ENCODE measurements around the gene PLCB1.

Gene PLCB1

DNA sequence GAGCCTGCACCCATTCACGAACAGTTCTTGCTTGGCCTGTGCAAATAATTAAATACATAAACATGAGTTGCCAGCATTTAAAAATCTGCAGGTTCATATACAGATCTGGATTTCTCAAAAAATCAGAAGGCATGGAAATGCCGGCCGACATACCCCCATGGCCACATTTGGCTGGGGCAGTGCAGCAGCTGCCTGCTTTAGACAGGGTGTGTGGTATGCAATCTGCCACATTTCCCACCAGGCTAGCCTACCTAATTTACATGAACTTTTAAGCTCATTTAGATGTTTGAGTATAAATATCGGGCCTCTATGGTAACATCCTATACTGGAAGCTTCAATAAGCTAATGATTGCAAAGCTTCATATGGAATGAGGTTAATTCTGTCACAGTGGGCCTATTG is 31.5 kb downstream of the PLCB1 start:
- no peaks in the 10 kb centered on the region for H3K9me3 Mint-ChIP-seq
- H3K27ac Mint-ChIP-seq = no peak overlapping the region
- H3K27me3 Mint-ChIP-seq = peaks cover 2% of the 10 kb centered on the region
- peaks cover 2% of the 10 kb centered on the region for H3K36me3 Mint-ChIP-seq
- no peaks in the 10 kb centered on the region for H3K4me1 Mint-ChIP-seq
- H3K4me3 Mint-ChIP-seq = no peak overlapping the region

DNA sequence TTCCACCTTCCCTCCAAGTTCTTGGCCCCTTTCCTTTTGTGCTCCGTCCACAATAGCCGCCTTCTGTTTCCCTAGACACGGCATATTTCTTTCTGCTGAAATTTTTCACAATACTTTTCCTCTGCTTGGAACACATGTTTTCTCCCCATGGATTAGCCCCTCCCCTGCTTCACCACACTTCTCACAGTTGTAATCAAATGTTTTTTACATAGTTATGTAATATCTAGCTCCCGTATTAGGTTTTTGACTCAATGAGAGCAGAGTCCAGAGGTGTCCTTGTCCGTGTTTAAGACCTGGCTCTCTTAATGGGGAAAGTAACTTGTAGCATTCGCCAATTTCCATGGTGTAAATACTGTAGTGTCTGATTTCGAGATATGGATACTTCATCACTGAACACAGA is 34.7 kb downstream of the PLCB1 start:
- H3K27ac Mint-ChIP-seq = no peak overlapping the region
- H3K36me3 Mint-ChIP-seq = no peaks in the 10 kb centered on the region
- H3K4me3 Mint-ChIP-seq = no peak overlapping the region
- H3K4me1 Mint-ChIP-seq = no peaks in the 10 kb centered on the region
- no peaks in the 10 kb centered on the region for H3K9me3 Mint-ChIP-seq
- H3K27me3 Mint-ChIP-seq = no peaks in the 10 kb centered on the region

DNA sequence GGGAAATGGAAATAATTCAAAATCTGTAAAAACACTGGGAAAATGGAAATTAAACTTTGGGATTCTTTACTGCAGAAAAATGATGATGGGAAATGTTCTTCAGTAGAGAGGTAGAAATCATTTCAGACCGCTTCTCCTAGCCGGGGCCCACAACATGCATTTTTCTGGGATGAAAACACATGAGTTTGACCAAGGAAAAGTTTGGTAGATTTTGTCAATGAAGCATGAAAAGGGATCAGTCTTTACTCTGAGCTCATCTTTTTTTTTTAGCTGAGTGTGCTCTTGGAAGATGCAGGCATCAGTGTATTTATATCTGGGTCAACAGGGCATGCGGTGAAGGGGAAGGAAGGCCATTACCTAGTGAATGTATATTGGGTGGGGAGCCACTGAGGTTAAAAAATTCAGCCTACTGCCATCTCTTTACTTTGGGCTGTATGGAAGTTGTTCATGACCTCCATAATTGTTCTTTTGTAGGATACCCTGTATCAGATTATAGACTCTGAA is 36.8 kb downstream of the PLCB1 start:
- Mint-ChIP-seq H3K4me1 (no peaks in the 10 kb centered on the region), H3K27me3 (no peaks in the 10 kb centered on the region), H3K27ac (no peak overlapping the region), H3K4me3 (no peak overlapping the region), H3K36me3 (no peaks in the 10 kb centered on the region), H3K9me3 (no peaks in the 10 kb centered on the region)

DNA sequence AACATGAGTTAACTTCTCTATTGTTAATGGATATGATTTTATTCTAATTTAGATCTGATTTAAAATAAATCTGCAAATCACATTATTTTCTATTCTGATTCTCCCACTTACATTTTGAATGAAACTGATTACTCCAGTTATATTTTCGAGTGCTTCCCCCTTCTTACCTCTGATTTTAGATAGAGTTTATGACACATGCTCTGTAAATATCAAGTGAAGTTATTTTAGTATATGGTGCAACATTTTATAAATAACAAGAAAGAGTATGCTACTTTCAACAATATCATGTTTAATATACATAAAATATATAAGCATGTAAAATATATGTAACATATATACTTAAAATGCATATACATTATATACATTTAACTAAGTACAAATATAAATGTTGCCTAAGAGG is 38.9 kb downstream of the PLCB1 start:
- Mint-ChIP-seq H3K4me3 (no peak overlapping the region), H3K27me3 (no peaks in the 10 kb centered on the region), H3K4me1 (no peaks in the 10 kb centered on the region), H3K9me3 (no peaks in the 10 kb centered on the region), H3K27ac (no peak overlapping the region), H3K36me3 (no peaks in the 10 kb centered on the region)

DNA sequence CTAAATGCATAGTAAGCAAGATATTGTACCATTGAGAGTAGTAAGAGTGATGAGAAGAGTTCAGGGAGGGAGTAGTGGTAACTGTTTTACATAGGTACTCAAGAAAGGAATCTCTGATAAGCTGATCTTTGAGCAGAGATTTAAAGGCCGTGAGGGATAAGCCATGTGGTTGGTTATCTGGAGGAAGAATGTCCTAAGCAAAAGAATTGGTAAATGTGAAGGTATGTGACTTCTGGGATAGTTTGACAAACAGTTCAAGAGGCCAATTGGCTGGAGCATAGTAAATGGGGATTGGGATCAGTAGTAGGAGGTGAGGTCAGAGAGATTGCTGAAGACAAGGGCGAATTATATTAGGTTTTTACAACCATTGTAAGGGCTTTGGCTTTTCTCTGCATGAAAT is 40.1 kb downstream of the PLCB1 start:
- H3K9me3 Mint-ChIP-seq = no peaks in the 10 kb centered on the region
- no peak overlapping the region for H3K4me3 Mint-ChIP-seq
- H3K27ac Mint-ChIP-seq = no peak overlapping the region
- H3K27me3 Mint-ChIP-seq = no peaks in the 10 kb centered on the region
- H3K4me1 Mint-ChIP-seq = no peaks in the 10 kb centered on the region
- H3K36me3 Mint-ChIP-seq = no peaks in the 10 kb centered on the region

DNA sequence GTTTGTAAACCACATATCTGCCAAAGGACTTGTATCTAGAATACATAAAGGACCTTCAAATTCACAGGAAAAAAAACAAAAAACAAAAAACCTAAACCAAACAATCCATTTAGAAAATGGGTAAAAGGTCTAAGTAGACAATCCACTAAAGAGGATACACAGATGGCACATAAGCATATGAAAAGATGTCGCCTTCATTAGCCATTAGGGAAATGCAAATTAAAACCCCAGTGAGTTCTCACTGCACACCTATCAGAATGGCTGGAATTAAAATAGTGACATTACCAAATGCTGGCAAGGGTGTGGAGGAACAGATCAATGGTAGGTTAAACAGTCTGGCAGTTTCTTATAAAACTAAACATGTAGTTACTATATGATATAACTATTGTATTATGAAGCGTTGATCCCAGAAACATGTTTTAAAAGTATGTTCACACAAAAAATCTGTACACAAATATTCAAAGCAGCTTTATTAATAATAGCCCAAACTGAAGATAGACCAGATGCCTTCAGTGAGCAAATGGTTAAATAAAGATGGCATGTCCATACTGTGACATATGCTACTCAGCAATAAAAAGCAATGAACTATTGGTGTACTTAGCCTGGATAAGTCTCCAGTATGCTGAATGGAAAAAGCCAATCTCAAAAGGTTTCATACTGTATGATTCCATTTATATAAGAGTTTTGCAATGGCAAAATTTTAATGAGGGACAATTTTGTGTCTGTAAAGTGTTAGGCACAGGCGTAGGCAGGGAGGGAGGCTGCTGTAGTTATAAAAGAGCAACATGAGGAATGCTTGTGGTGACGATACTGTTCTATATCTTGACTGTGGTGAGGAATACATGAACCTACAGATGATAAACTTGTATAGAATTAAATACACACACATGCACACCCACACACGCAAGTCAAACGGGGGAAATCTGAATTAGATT is 43.9 kb downstream of the PLCB1 start:
- H3K36me3 Mint-ChIP-seq = no peaks in the 10 kb centered on the region
- no peaks in the 10 kb centered on the region for H3K9me3 Mint-ChIP-seq
- H3K4me3 Mint-ChIP-seq = no peak overlapping the region
- no peaks in the 10 kb centered on the region for H3K4me1 Mint-ChIP-seq
- H3K27ac Mint-ChIP-seq = no peak overlapping the region
- H3K27me3 Mint-ChIP-seq = no peaks in the 10 kb centered on the region

DNA sequence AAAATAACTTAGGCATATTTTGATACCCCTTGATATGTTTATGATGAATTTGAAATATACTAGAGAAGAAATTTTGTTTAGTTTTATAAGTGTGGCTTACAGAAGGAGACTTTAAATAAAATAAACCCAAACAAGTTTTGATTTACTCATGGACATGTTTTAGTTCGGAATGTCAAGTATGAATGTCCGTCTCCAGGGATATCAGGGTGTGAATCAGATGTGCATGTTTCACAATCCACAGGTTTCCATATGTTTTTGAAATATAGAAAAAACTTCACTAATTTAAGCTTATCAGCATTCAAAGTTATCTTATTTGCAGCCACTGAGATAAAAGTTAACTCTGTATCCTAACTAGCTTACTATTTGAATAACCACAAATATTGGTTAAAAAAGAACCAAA is 51.5 kb downstream of the PLCB1 start:
- H3K27me3 Mint-ChIP-seq = no peaks in the 10 kb centered on the region
- H3K4me1 Mint-ChIP-seq = no peaks in the 10 kb centered on the region
- H3K36me3 Mint-ChIP-seq = no peaks in the 10 kb centered on the region
- no peak overlapping the region for H3K4me3 Mint-ChIP-seq
- no peak overlapping the region for H3K27ac Mint-ChIP-seq
- no peaks in the 10 kb centered on the region for H3K9me3 Mint-ChIP-seq

DNA sequence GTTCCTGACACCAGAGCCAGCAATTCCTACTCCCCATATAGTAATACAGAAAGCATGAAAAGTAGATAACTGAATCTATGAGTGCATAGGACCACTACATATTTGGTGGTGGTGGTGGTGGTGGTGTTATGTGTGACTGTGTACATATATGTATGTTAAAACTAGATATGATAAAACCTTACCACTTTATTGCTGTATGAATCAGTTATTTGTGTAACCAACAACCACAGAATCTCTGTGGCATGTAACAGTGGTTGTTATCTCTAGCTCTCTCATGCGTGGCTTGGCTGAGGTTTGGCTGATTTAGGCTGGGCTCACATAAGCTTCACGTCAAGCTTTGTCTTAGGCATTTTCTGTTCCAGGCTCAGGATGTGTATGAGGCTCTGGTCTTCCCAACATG is 55.7 kb downstream of the PLCB1 start:
- H3K4me3 Mint-ChIP-seq = no peak overlapping the region
- no peak overlapping the region for H3K27ac Mint-ChIP-seq
- H3K9me3 Mint-ChIP-seq = no peaks in the 10 kb centered on the region
- no peaks in the 10 kb centered on the region for H3K4me1 Mint-ChIP-seq
- H3K27me3 Mint-ChIP-seq = no peaks in the 10 kb centered on the region
- no peaks in the 10 kb centered on the region for H3K36me3 Mint-ChIP-seq

DNA sequence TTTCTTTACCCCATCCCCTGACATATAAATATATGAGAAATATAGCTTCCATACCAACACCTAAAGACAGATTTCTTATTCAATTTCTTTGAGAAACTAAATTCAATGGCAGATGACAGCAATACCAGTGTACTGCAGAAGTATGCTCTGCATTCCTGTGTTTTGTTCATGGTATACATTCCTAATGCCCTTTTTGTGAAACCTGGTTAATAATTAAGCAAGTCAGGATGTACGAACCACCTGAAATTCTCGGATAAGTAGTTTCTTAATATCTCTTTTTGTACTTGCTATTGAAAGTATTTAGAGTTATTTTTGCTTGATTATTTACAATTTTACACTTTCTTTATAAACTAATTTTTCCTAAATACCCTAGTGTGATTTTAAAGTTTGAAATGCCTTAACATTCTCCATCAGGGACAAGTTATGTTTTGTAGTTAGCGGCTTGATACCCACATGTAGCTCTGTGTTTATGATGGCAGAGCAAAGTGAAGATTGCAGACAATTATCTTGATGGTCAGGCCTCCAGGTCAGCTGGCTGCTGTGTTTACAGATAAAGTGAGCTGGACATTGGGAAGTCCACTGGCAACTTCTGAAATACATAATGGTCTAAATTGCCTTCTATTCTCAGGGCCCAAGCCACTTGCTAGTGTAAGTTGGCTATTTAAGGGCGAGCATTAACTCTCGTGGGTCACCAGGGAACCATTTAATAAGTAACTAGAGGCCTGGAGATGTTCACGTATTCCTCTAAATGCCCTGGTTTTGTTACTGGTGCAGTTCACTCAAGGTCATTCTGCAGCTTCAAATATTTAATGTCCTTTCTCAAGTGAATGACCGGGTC is 58.2 kb downstream of the PLCB1 start:
- H3K4me3 Mint-ChIP-seq = no peak overlapping the region
- no peaks in the 10 kb centered on the region for H3K36me3 Mint-ChIP-seq
- H3K9me3 Mint-ChIP-seq = peaks cover 6% of the 10 kb centered on the region
- H3K27ac Mint-ChIP-seq = no peak overlapping the region
- no peaks in the 10 kb centered on the region for H3K27me3 Mint-ChIP-seq
- H3K4me1 Mint-ChIP-seq = no peaks in the 10 kb centered on the region

DNA sequence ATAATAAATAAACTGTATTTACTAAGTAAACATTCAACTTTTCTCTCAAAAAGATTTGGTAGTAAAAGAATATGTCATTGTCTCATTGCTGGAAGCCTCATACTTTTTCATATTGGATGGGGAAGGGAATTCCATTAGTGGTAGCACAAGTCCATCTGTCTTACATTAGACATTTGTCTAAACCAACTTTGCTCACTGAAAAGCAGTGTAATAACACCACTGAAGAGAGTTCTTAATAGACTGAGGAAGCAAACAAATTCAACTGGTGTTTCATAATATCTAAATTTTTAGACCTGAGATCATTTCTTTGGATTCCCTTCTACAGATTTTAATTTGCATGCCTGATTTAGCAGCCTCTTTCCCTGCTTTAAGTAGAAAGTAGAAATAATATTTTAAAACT is 62.7 kb downstream of the PLCB1 start:
- Mint-ChIP-seq H3K36me3 (no peaks in the 10 kb centered on the region), H3K4me1 (no peaks in the 10 kb centered on the region), H3K27ac (no peak overlapping the region), H3K4me3 (no peak overlapping the region), H3K9me3 (peaks cover 6% of the 10 kb centered on the region), H3K27me3 (no peaks in the 10 kb centered on the region)

DNA sequence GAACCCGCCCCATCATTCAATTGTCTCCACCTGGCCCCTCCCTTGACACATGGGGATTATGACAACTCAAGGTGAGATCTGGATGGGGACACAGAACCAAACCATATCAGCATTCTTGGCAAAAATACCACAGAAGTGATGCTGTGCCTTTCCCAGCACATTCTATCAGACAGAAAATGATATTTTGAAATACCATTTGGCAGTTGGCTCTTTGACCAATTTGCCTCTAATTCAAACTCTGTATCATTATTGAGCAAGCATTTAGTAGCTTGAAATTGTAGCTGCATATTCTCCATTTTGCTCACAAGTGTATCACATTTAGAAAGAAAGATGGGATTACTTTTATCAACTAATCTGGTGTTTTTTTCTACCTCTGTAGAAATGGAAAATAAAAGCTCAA is 64.0 kb downstream of the PLCB1 start:
- Mint-ChIP-seq H3K27ac (no peak overlapping the region), H3K4me3 (no peak overlapping the region), H3K36me3 (no peaks in the 10 kb centered on the region), H3K4me1 (no peaks in the 10 kb centered on the region), H3K9me3 (peaks cover 6% of the 10 kb centered on the region), H3K27me3 (no peaks in the 10 kb centered on the region)

DNA sequence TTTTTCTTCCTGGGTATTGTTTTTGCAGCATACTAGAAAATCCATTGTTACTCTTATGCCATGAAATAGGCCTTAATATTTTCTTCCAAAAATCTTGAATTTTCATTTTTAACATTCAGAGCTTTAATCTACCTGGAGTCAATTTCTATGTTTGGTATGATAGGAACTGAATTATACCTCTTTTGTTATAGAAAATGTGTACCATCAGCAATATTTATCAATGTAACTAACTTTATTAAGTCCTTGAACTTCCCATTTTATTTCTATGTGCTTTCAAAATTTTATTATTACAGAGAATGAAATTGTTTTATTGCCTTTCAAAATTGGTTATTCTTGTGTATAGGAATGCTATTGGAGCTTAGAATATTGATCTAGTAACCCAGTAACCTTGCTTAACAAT is 68.2 kb downstream of the PLCB1 start:
- Mint-ChIP-seq H3K4me3 (no peak overlapping the region), H3K27ac (no peak overlapping the region), H3K36me3 (no peaks in the 10 kb centered on the region), H3K9me3 (no peaks in the 10 kb centered on the region), H3K4me1 (no peaks in the 10 kb centered on the region), H3K27me3 (no peaks in the 10 kb centered on the region)

DNA sequence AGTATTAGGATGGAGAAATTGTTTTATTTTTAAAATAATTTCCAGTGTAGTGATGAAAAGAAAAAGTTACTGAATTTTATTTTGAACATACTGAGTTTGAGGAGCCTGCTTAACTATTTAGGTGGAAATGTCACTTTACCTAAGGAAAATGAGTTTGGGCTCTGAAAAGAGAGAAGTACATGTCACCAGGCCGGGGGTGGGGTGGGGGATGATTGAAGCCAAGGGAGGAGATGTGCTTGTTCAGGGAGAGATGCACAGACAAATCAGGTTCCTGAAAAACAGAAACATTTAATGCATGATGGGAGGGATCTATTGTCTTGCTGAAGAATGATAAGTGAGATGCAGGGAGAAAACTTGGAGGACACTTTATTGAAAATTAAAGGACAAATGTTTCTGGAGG is 71.3 kb downstream of the PLCB1 start:
- Mint-ChIP-seq H3K27ac (no peak overlapping the region), H3K9me3 (no peaks in the 10 kb centered on the region), H3K36me3 (no peaks in the 10 kb centered on the region)

DNA sequence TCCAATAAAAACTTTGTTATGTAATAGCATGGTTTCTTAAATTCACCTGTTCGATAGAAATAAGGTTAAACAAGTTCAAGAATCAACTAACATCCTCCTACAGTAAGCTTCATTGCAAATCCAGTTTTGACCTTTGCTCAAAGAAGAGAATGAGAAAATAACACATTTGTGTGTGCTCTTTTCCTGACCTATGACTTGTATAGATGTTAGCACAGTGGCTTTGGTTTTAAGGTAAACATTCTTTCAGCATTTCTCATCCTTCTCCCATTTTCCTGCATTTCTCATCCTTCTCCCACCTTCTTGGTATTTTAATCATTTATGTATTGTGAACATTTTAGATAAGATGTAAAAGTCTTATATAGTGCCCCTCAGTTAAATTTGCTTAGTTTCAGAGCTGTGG is 73.9 kb downstream of the PLCB1 start:
- no peaks in the 10 kb centered on the region for H3K36me3 Mint-ChIP-seq
- no peak overlapping the region for H3K27ac Mint-ChIP-seq
- no peaks in the 10 kb centered on the region for H3K9me3 Mint-ChIP-seq
- H3K27me3 Mint-ChIP-seq = peaks cover 2% of the 10 kb centered on the region
- no peak overlapping the region for H3K4me3 Mint-ChIP-seq
- H3K4me1 Mint-ChIP-seq = no peaks in the 10 kb centered on the region

More for the DNA sequence above, 71.3 kb downstream of the PLCB1 start:
- Mint-ChIP-seq H3K4me1 (no peaks in the 10 kb centered on the region), H3K27me3 (peaks cover 2% of the 10 kb centered on the region), H3K4me3 (no peak overlapping the region)

DNA sequence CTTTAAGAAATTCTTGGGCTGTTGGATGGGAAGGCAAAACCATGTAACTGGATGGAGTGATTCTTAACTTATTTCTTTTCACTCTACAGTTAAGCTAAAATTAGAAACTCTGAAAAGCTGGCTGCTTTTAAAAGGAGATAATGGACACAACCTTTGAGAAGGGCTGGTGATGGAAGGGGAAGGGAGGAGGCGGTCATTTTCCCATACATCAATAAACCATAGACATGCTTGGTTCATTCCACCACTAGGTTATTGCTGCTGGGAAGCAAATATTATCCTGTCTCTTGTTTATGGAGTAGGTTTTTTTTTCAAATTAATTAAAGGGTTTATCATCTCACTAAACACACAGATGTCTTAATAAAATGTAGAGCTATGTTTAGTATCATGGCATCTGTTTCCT is 76.2 kb downstream of the PLCB1 start:
- Mint-ChIP-seq H3K9me3 (no peaks in the 10 kb centered on the region), H3K27ac (no peak overlapping the region), H3K4me1 (peaks cover 4% of the 10 kb centered on the region), H3K4me3 (no peak overlapping the region), H3K36me3 (no peaks in the 10 kb centered on the region), H3K27me3 (peaks cover 2% of the 10 kb centered on the region)

DNA sequence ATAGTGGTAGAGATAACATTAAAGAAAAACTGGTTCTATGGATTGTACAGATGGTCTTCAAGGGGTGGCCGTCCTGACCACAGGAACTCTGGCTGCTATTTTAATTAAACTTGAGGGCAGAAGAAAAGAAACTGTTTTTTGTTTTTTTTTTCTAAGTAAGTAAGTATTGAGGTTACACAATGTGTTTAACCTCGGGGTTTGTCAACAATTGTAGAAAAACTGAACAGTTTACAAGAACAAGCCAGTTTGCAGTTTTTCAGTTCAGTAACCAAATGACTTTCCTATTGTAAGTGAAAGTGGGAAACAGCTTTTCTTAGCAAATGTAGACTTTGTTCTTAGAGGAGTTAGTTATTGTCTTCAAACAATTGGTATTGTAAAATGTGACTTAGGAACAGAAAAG is 77.0 kb downstream of the PLCB1 start:
- no peak overlapping the region for H3K4me3 Mint-ChIP-seq
- no peak overlapping the region for H3K27ac Mint-ChIP-seq
- no peaks in the 10 kb centered on the region for H3K36me3 Mint-ChIP-seq
- no peaks in the 10 kb centered on the region for H3K9me3 Mint-ChIP-seq
- peaks cover 13% of the 10 kb centered on the region for H3K4me1 Mint-ChIP-seq
- H3K27me3 Mint-ChIP-seq = peaks cover 2% of the 10 kb centered on the region
